Epithelial cell of alveolus of lung (primary cell): Measurements from ENCODE around the gene ZNF594. TPM values are rescaled to one million over a fixed set of nuclear protein-coding genes. Genes with fewer than 3 reads are reported as not detected.

ENCODE experiments used
- total RNA-seq: library from RNA; depleted of rRNA; stranded (reverse); fragments of >200 nt; gene quantifications from 2 replicates; pipeline ENCODE4 v1.2.1, GENCODE V29; 2015

Gene ZNF594
- 1.8 and 12.4 TPM in 2 replicates for total RNA-seq

GRCh38 chr17:5191541-5192417, at the start of gene ZNF594:
Gene ZNF594 (minus strand): TSS chr17:5191868. CDS start chr17:5184256, 7,612 bp downstream.

GRCh38 chr17:5234645-5235576, 43.2 kb upstream of the ZNF594 start, which contains the start of gene SCIMP:
Gene SCIMP (minus strand): TSS chr17:5234860. CDS start chr17:5234755, 105 bp downstream.

Other genes with a start within 250 kb of the ZNF594 start
- 668 and 1,703 TPM in 2 replicates for gene PFN1, start 243.3 kb downstream of the ZNF594 start, total RNA-seq
- gene ENO3, start 240.7 kb downstream of the ZNF594 start, total RNA-seq = 2.6 and 17.2 TPM in 2 replicates
- 59.9 and 68.7 TPM in 2 replicates for gene SPAG7, start 224.1 kb downstream of the ZNF594 start, total RNA-seq
- gene CAMTA2, start 204.2 kb downstream of the ZNF594 start, total RNA-seq = 8.9 and 20.3 TPM in 2 replicates
- 0.32 and 0.39 TPM in 2 replicates for gene INCA1, start 194.3 kb downstream of the ZNF594 start, total RNA-seq
- gene KIF1C, start 193.9 kb downstream of the ZNF594 start, total RNA-seq = 28.3 and 33.7 TPM in 2 replicates
- gene SLC52A1, start 156.4 kb downstream of the ZNF594 start, total RNA-seq = not detected in 2 replicates
- 1.0 and 1.3 TPM in 2 replicates for gene ZFP3, start 113.4 kb downstream of the ZNF594 start, total RNA-seq
- 6.9 and 12.4 TPM in 2 replicates for gene ZNF232, start 80.0 kb downstream of the ZNF594 start, total RNA-seq
- gene USP6, start 75.8 kb downstream of the ZNF594 start, total RNA-seq = 0.24 TPM in 1 of 2 replicates, not detected in the other
- not detected in 2 replicates for gene SCIMP, start 43.0 kb upstream of the ZNF594 start, total RNA-seq
- 23.7 and 24.8 TPM in 2 replicates for gene RABEP1, start 90.4 kb upstream of the ZNF594 start, total RNA-seq
- gene NUP88, start 227.8 kb upstream of the ZNF594 start, total RNA-seq = 44.3 and 87.4 TPM in 2 replicates
- 39.0 and 44.1 TPM in 2 replicates for gene RPAIN, start 228.3 kb upstream of the ZNF594 start, total RNA-seq
- 189 and 235 TPM in 2 replicates for gene C1QBP, start 247.3 kb upstream of the ZNF594 start, total RNA-seq